ENCODE results near the gene TNFSF15.

GRCh38 chr9:114779352-114779845 is 26.4 kb downstream of the TNFSF15 start:
- TF ChIP-seq CEBPB (IDR thresholded peaks at IDR 0.05; ENCODE audit: low read depth) (no peak), REST (IDR thresholded peaks at IDR 0.05; ENCODE audit: low read depth) (no peak), POLR2AphosphoS5 (IDR thresholded peaks at IDR 0.05; ENCODE audit: low read depth, low read length) (no peak), EGR1 (IDR thresholded peaks at IDR 0.05; ENCODE audit: low read depth) (no peak), POLR2A (IDR thresholded peaks at IDR 0.05; ENCODE audit: borderline replicate concordance, extremely low read depth, insufficient read depth, insufficient read length) (no peak), EZH2 (IDR thresholded peaks at IDR 0.05) (no peak), CTCF (IDR thresholded peaks at IDR 0.05 in 2 of 3, conservative IDR thresholded peaks at IDR 0.05 in 1 of 3; ENCODE audit: borderline replicate concordance in 1 of 3, insufficient read depth in 1 of 3, low read depth in 2 of 3, low read length in 2 of 3) (no peak)
